Testis (tissue), 2 donors: Measurements from ENCODE around the gene PDE4B.

Experiments
- CTCF ChIP-seq, 3 experiments: fragments of 450-650 bp in 2 of 3; fragments of 200-600 bp in 1 of 3; sonication (generic) in 1 of 3; IDR thresholded peaks; one replicate each; pipeline ENCODE4 v1.5.1; 2016 to 2019; ENCODE audit warnings: antibody characterized with exemption in 3 of 3, mild to moderate bottlenecking in 2 of 3, moderate library complexity in 1 of 3
- POLR2A ChIP-seq: fragments of 450-650 bp; IDR thresholded peaks from one replicate; pipeline ENCODE4 v1.6.1; 2017; ENCODE audit warnings: antibody characterized with exemption, mild to moderate bottlenecking, moderate library complexity

DNA sequence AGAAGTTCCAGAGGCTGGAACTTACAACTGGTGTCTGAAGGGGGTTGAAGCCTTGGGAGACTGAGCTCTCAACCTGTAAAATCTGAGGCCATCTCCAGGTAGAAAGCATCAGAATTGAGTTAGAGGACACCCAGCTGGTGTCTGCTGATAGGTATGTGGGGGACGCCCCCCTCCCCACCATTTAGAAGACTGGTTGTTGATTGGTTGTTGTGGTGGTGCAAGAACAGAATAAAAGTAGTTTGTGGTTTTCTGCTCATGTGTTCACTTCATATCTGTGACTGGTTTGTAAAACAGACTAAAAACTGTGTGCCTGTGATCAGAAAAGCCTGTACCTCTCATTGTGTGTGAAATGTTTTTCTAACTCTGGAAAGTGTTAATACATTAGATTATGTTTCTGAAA, 33.2 kb upstream of the PDE4B start:
- TF ChIP-seq CTCF (IDR thresholded peaks at IDR 0.05) (no peak), POLR2A (no peak)
